Large intestine (tissue), 3 donors: ENCODE measurements around the gene PPP2R5D. TPM values are rescaled to one million over a fixed set of nuclear protein-coding genes. Genes with fewer than 3 reads are reported as not detected.
A peak's percentile ranks its signal among the peaks of the same experiment; 100 is the strongest.

ENCODE experiments used
- DNase-seq, 2 donors: peaks; one replicate each; pipeline versions ENCODE4 v3.0.0 to v3.0.0-alpha.2; 2013
- H3K27ac ChIP-seq: one replicate; pipeline ENCODE4 v1.5.1; 2013; ENCODE audit warnings: low read length
- H3K27me3 ChIP-seq: 2 replicates; pipeline ENCODE4 v1.6.1; 2013; ENCODE audit warnings: low read length; ENCODE audit not compliant: control insufficient read depth, insufficient read depth
- H3K36me3 ChIP-seq: 2 replicates; pipeline ENCODE4 v1.6.1; 2013; ENCODE audit warnings: low read length; ENCODE audit not compliant: control insufficient read depth, insufficient read depth
- H3K4me1 ChIP-seq: one replicate; pipeline ENCODE4 v1.6.1; 2013; ENCODE audit warnings: low read length; ENCODE audit not compliant: control insufficient read depth, insufficient read depth
- H3K4me3 ChIP-seq: one replicate; pipeline ENCODE4 v1.5.1; 2013; ENCODE audit warnings: low read length
- H3K9me3 ChIP-seq: one replicate; pipeline ENCODE4 v1.6.1; 2013; ENCODE audit warnings: mild to moderate bottlenecking, low read depth, low read length, moderate library complexity; ENCODE audit not compliant: control insufficient read depth
- WGBS: methylation state at CpG from one replicate; pipeline ENCODE4 v1.1.5; 2013; ENCODE audit warnings: low lambda C conversion rate; ENCODE audit not compliant: insufficient coverage; 5-methylcytosine and 5-hydroxymethylcytosine counted together
- polyA plus RNA-seq: library from polyadenylated mRNA; unstranded; fragments of 120-200 nt; gene quantifications from one replicate; pipeline ENCODE4 v1.2.1, GENCODE V29; 2013

The PPP2R5D gene
- polyA plus RNA-seq, 1 donor, result 62.0 TPM

DNA sequence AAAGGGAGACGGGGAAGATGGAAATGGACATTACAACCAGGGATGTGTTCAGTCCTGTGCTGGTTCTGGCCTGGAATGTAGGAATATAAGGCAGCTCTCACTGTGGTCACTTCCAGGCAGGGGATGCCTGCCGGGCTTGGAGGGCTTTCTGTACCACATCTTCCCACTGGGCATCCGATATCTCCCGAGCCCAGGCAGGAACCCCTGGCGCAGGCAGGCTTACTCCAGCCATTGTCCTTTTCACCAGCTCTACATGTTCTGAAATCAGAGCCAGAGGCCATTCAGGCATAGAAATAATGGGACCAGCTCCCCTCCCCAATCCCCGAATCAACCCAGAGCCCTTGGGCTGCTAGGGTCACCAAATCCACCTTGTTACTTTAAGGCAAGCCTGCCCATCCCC, 28.0 kb downstream of the PPP2R5D start:
- Histone ChIP-seq H3K4me3 (no peak overlapping the region), H3K4me1 (peaks cover 21% of the 10 kb centered on the region), H3K27me3 (no peaks in the 10 kb centered on the region), H3K27ac (no peak overlapping the region), H3K9me3 (no peaks in the 10 kb centered on the region), H3K36me3 (peaks cover 52% of the 10 kb centered on the region)
- DNase-seq, result no peak
- WGBS, result 100% methylated on average over 2 of the region's 6 CpGs

DNA sequence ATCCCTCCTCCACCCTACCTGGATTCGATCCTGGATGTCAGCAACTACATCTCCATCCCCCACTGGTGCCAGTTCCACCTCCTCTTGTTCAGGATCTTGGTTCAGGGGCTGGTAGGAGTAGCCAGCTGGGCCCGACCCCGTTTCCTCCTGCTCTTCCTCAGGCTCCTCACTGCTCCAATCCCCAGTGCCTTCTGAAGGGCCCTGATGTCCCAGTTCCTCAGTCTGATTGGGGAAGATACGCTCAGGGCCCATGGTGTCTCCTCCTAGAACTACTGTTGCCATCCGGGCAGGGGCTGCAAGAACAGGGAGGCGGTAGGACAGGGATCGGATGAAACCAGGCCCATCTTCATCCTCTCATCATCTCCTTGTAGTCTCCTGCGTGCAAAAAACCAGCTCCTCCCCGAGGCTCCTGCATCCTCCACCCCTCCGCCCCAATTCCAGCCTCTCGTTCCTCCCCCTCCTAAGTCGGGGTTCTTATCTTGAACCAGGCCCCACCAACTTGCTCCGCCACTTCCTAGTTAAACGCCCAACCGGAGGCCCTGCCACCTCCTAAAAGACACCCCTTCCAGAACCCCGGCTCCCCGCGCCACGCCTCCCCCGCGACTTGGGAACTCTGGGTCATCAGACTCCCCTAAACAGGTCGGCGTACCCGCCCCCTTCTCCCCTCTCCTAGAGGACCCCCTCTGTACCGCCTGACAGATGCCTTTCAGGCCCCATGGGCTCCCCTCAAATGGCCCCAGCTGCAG, 28.9 kb downstream of the PPP2R5D start:
- Histone ChIP-seq H3K4me3 (peak overlapping the region; percentile 75), H3K36me3 (peaks cover 52% of the 10 kb centered on the region), H3K27me3 (no peaks in the 10 kb centered on the region), H3K9me3 (no peaks in the 10 kb centered on the region), H3K27ac (peak overlapping the region; percentile 10), H3K4me1 (peaks cover 21% of the 10 kb centered on the region)
- DNase-seq, result no peak
- 0% methylated on average over 1 of the region's 25 CpGs for WGBS

DNA sequence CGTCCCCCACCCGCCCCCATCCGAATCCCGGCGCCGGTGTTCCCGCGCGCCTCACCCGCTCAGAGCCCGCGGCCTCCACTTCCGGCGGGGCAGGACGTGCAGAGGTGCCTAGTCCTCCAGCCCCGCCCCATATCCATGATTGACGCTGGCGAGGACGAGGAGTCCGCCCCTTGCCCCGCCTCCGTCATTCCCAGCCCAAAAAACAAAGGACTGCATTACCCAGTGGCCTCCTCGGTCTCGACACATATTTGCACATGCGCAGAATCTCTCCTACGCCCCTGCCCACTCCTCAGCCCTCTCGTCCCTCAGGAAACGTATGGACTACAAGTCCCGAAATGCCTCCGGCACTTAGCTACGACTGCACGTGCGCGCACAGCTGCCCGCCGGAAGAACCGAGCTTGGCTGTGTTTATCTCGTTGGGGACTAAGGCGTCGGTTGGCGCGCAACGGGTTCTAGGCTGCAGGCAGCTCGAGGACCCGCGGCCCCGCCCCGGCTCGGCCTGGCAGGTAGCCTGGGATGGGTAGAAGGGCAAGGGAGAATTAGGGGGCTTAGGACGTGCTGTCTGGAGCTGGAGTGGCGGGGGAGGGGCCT, 29.6 kb downstream of the PPP2R5D start, which contains the start of the genes KLHDC3 and MEA1:
TSS of gene KLHDC3 (plus strand) at position 407 of the 591 bp plus-strand sequence. CDS start 2,944 bp downstream, outside the sequence.
TSS of gene MEA1 (minus strand) at position 104 of the 591 bp plus-strand sequence. CDS start 133 bp downstream, outside the sequence.
- peak within 1 kb of the TSS; percentile 31 for H3K27ac ChIP-seq
- peak within 1 kb of the TSS; percentile 75 for H3K4me3 ChIP-seq
- WGBS, result no CpG with 5 or more reads among the region's 51 CpGs
- H3K9me3 ChIP-seq, result no peaks in the 10 kb centered on the region
- peaks cover 21% of the 10 kb centered on the region for H3K4me1 ChIP-seq
- DNase-seq, result peak; percentile 100
- H3K27me3 ChIP-seq, result no peaks in the 10 kb centered on the region
- H3K36me3 ChIP-seq, result peaks cover 52% of the 10 kb centered on the region

DNA sequence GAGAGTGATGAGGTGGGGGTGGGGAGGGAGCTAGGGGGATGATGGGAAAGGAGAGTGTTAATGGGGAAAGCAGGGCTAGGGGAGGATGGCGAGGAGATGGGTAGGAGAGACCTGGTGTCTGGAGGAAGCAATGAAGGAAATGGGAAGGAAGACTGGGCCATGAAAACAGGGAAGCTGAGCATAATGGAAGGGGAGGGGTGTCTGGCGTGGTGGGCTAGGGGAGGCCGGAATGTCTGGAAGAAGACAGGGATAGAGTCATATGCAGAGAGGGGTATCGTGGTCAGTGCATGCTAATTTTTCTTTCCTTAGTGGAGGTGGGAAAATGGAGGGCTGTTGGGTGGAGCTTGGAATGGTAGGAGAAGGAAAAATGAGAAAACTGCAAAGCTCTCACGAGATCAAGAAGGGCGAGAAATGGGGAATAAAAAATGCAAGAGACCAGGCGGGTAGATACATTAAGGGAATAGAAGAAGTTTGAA, 30.1 kb downstream of the PPP2R5D start:
- no peak overlapping the region for H3K27ac ChIP-seq
- 3% methylated on average over 5 of the region's 7 CpGs for WGBS
- H3K9me3 ChIP-seq, result no peaks in the 10 kb centered on the region
- DNase-seq, result peak in 1 of 2 donors; percentile 28
- H3K27me3 ChIP-seq, result no peaks in the 10 kb centered on the region
- H3K4me3 ChIP-seq, result peak overlapping the region; percentile 66
- H3K4me1 ChIP-seq, result peaks cover 21% of the 10 kb centered on the region
- peaks cover 52% of the 10 kb centered on the region for H3K36me3 ChIP-seq

DNA sequence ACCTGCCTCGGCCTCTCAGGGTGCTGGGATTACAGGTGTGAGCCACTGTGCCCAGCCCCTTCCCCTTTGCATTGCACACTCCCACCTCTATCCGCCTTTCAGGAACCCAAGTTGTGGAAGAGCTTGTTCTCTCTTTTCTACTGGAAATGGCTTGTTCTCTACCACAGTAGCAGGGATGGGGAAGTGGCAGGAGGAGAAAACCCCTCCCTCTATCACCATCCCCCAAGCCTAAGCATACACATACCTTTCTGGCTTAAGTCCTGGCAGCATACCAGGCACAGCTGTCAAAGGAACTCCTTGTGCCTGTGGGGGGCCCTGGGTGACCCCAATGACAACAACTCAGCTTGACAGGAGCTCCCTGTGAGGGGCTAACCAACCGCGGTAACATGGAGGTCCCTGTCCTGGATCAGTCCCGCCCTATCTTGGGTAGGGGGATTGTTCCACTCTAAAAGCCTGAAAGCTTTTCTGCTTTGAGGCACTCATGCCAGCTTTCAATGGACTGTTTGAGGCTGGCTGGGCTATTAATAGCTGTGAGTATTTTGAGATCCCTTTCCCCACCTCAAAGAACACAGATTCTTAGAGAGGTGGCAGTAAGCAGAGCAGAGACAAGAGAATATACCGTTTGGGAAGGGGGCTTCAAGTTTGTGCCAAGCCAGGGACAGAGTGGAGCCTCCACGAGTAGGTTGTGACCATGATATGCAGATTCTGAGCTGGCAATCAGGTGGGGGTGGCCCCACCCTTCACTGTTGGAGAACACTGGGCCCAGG, 32.0 kb downstream of the PPP2R5D start:
- Histone ChIP-seq H3K4me1 (peaks cover 23% of the 10 kb centered on the region), H3K9me3 (no peaks in the 10 kb centered on the region), H3K27me3 (no peaks in the 10 kb centered on the region), H3K36me3 (peaks cover 42% of the 10 kb centered on the region), H3K27ac (no peak overlapping the region), H3K4me3 (no peak overlapping the region)
- WGBS, result no CpG with 5 or more reads among the region's 7 CpGs
- DNase-seq, result no peak

DNA sequence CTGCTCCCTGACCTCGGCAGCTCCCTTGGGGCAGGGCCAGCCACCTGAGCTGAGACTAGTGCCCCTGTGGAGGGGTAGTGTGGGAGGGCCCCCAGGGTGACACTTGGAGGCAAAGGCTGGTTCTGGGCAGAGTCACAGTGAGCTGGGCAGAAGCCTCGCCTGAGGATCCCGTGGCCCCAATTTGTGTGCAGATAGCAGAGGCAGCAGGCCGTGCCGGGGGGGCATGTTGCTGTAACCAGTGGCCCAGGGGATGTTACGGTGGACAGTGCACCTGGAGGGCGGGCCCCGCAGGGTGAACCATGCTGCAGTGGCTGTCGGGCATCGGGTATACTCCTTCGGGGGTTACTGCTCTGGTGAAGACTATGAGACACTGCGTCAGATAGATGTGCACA, 32.6 kb downstream of the PPP2R5D start:
- Histone ChIP-seq H3K27ac (no peak overlapping the region), H3K4me1 (peaks cover 23% of the 10 kb centered on the region), H3K36me3 (peaks cover 36% of the 10 kb centered on the region), H3K9me3 (no peaks in the 10 kb centered on the region), H3K4me3 (no peak overlapping the region), H3K27me3 (no peaks in the 10 kb centered on the region)
- WGBS, result no CpG with 5 or more reads among the region's 12 CpGs
- DNase-seq, result peak in 1 of 2 donors; percentile 24

DNA sequence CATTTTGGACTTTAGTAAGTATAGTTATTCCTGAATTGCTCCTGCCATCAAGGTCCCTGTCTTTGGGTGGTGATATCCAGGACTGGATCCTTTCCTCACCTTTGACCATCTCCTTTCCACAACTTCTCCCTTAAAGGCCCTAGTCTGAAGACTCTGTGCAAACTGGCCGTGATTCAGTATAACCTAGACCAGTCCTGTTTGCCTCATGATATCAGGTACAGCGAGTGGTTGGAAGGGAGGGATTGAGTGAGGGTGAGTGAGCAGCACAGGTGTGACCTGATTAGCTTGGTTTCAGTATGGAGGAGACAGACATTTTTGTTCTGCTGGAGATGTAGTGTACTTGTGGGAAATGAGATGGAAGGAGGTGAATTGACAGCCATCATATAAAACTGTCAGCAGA, 34.8 kb downstream of the PPP2R5D start:
- H3K4me3 ChIP-seq, result no peak overlapping the region
- no peaks in the 10 kb centered on the region for H3K27me3 ChIP-seq
- H3K4me1 ChIP-seq, result peaks cover 18% of the 10 kb centered on the region
- H3K9me3 ChIP-seq, result no peaks in the 10 kb centered on the region
- H3K27ac ChIP-seq, result no peak overlapping the region
- peaks cover 34% of the 10 kb centered on the region for H3K36me3 ChIP-seq
- WGBS, result no CpG with 5 or more reads among the region's 2 CpGs
- DNase-seq, result no peak

DNA sequence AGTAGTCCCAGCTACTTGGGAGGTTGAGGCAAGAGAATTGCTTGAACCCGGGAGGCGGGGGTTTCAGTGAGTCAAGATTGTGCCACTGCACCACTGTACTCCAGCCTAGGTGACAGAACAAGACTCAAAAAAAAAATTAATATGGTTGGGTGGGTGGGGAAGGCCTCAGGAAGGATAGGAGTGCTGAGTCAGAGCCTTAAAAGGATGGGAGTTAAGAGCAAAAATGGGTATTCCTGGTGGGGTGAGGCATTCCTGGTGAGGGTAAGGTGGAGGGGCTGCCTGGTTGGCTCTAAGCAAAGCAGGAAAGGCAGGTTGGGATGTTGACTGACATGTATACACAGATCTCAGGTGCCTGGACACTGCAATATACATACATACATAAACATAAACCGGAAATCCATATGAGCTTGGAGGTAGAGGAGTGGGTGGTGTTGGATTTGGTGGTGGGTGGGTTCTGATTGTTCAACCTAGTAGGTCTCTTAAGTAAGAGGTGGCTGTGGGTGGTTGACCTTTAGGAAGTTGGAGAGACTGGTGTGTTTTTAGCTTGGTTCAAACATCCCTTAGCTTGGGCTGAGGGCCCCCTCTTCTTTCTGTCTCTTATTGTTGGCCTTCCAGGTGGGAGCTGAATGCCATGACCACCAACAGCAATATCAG, 35.8 kb downstream of the PPP2R5D start:
- Histone ChIP-seq H3K27ac (no peak overlapping the region), H3K9me3 (no peaks in the 10 kb centered on the region), H3K36me3 (peaks cover 42% of the 10 kb centered on the region), H3K4me1 (peaks cover 18% of the 10 kb centered on the region), H3K4me3 (no peak overlapping the region), H3K27me3 (no peaks in the 10 kb centered on the region)
- DNase-seq, result no peak
- WGBS, result no CpG with 5 or more reads among the region's 3 CpGs

DNA sequence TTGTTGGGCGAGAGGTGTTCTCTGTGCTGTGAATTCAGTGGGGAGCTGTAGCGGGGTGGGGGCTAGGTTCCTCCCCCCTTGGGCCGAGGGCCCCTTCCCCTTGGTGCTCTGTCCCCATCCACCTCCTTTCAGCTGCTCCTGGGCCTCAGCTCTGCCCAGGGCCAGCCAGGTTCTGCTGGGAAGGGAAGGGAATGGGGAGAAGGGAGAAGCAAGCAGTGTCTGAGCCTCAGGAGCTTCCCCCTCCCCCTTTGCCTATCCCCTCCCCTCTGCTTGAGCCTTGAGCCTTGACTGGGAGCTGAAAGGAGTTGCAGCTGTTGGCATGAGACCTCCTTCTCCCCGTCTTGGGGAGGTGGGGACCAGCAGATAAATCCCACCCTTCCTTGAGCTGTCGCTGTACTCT, 36.5 kb downstream of the PPP2R5D start:
- no CpG with 5 or more reads among the region's 5 CpGs for WGBS
- peaks cover 15% of the 10 kb centered on the region for H3K4me1 ChIP-seq
- DNase-seq, result peak in 1 of 2 donors; percentile 22
- no peaks in the 10 kb centered on the region for H3K27me3 ChIP-seq
- peak overlapping the region; percentile 53 for H3K27ac ChIP-seq
- H3K9me3 ChIP-seq, result no peaks in the 10 kb centered on the region
- H3K36me3 ChIP-seq, result peaks cover 47% of the 10 kb centered on the region
- H3K4me3 ChIP-seq, result peak overlapping the region; percentile 77
